DMS153 treated with DMSO at 0.1 percent for 48 hours (cell line): ENCODE measurements around the gene TNFRSF1A.
A peak's percentile ranks its signal among the peaks of the same experiment; 100 is the strongest.
"Not testable (repeated sequence)": the region's sequence is repeated elsewhere in the genome, so short reads cannot be mapped to it uniquely, and the experiment has no call there.

Experiments
- DNase-seq: peaks from one replicate; lab custom pipeline; 2025; ENCODE audit not compliant: unreplicated experiment; lab: John Stamatoyannopoulos, UW

TNFRSF1A gene

DNA sequence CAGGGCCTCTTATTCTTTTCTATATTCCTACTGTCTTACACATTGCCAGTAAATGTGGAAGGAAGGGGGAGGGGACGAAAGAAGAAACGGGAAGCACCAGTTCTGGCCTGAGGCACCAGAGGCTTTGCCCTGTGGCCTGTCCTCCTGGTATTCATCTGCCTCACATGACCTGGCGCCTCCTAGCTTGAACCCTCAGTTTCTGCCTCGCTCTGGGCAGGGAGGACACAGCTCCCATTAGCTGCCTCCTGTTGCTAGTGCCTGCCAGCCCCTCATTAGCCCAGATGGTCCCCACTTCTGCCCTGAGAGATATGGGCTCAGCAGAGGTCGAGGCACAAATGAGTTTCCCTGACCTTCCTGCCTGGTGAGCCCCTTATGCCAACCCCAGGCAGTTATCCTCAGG, 34.3 kb downstream of the TNFRSF1A start:
- no peak for DNase-seq

DNA sequence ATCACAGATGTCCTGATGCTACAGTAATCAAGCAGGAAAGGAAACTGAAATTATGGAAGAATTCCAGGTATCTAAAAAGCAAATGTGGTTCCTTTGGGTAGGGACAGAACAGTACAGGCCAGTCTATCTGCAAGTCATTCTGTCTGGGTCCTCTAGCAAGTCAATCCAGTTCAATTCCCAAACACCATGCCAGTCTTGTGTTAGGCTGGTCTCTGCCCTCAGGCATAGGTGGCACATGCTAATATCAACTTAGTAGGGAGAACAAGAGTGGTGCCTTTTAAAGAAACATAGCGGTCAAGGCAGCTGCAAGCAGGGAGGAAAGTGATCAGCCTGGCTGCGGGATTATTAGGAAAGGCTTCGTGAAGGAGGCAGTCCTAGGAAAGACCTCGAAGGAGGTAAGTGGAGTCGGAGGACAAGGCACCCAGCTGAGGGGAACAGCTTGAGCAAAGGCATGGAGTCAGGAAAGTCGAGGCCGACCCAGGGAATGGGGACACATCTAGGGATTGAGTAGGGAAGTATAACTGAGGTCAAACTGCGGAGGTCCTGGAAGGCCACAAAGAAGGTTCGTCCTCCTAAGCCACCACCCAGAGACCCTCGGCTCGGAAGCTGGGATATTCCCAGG, 35.2 kb downstream of the TNFRSF1A start:
- no peak for DNase-seq

DNA sequence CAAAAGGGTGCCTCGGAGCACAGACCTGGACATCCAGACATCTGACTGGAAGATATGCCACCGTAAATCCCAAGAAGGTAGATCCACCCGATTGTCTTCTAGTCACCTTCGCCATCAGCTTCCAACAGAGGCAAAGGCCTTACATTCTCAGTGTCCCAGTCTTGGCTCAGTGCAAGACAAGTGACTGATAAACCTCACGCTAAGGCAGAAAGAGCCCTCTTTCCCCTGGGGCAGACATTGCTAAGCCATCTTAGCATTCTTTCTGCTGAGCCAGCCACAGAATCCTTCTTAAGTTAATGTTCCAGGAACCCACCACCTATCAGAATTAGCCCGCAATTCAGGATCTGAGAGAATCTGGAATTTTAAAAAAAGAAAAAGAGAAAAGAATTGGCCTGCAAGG, 35.7 kb downstream of the TNFRSF1A start:
- DNase-seq: no peak

DNA sequence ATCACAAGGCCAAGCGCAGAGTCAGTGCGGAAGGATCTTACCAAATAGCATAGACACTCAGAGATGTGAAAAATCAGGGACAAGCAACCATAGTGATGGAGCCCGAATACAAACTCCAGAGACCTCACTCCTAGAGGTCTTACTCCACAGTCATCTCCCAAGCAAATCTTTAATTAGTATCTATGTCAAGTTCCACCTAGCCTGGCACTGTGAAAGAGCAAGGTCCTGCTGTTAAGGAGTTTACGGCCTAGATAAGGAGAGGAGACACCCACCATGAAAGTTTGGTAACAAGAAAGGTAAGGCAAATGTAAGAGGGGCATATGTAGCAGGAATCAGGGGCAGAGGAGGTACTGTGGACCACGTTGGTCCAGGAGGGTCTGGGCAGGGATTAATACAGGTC, 38.8 kb downstream of the TNFRSF1A start:
- DNase-seq: no peak

DNA sequence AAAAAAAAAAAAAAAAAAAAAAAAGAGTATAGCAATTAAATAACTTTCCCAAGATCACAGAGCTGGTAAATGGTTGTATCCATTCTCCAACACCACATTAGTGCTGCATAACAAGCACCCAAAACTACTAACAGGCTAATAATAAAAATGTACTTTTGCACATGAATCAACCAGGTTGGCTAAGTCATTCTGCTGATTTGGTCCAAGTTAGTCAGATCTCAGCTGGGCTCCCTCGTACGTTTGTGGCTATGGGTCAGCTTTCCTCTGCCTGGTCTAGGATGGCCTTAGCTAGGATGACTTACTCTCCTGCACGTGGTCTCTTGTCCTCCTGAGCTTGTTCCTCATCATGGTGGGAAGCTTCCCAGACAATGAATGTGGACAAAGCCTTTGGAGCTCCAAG, 39.3 kb downstream of the TNFRSF1A start:
- no peak for DNase-seq

DNA sequence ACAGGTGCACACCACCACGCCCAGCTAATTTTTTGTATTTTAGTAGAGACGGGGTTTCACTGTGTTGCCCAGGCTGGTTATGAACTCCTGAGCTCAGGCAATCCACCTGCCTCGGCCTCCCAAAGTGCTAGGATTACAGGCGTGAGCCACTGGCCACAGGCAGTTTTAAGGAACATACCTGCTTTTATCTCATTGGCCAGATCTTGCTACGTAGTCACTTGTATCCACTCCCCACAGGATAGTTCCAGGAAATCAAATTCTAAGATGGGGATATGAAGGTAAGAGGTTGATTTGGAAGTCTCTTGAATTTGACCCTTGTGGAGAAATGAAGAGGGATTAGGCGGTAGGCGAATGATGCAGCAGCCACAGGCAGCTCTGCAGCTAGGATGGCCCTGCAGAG, 40.2 kb downstream of the TNFRSF1A start:
- DNase-seq: no peak

DNA sequence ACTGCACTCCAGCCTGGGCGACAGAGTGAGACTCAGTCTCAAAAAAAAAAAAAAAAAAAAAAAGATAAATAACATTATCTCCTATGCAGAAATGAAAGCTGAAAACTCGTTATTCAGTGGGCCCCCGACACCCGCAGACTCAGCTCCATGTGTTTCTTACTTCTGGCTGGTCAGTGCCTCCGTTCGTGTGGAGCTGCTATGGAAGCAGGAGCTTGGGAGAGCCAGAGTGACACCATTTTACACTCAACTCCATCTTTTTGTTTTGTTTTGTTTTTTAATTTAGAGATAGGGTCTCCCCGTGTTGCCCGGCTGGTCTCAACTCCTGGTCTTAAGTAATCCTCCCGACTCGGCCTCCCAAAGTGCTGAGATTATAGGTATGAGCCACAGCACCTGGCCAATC, 44.7 kb downstream of the TNFRSF1A start:
- no peak for DNase-seq

DNA sequence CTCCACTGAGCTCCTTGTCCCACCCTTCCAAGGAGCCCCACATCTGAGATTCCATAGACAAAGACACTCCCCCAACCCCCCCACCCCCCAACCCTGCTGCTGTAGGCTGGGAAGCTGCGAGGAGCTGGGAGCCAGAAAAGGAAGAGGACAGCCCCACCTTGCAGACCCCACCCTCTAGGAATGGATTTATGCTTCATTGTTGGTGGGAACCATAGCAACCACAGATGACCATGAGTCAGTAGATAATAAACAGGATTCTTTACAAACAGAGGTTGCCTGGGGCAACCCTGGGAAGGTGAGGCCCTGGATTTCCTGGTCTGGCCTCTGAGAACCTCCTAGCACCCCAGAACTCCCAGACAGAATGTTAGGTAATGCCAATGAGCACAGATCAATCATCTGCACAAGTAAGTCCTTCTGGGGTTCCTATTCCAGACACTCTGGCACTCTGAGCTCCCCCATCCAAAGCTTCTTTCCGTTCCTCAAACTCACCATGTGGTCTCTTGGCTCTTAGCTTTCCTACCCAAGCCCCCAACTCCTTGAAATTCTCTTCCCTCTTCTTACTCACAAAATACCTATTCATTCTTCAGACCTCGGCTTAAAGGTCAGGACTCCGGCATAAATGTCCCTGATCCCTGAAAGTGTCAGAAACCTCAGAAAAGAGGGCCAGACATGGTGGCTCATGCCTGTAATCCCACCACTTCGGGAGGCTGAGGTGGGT, 46.6 kb downstream of the TNFRSF1A start:
- DNase-seq: peak; percentile 70

DNA sequence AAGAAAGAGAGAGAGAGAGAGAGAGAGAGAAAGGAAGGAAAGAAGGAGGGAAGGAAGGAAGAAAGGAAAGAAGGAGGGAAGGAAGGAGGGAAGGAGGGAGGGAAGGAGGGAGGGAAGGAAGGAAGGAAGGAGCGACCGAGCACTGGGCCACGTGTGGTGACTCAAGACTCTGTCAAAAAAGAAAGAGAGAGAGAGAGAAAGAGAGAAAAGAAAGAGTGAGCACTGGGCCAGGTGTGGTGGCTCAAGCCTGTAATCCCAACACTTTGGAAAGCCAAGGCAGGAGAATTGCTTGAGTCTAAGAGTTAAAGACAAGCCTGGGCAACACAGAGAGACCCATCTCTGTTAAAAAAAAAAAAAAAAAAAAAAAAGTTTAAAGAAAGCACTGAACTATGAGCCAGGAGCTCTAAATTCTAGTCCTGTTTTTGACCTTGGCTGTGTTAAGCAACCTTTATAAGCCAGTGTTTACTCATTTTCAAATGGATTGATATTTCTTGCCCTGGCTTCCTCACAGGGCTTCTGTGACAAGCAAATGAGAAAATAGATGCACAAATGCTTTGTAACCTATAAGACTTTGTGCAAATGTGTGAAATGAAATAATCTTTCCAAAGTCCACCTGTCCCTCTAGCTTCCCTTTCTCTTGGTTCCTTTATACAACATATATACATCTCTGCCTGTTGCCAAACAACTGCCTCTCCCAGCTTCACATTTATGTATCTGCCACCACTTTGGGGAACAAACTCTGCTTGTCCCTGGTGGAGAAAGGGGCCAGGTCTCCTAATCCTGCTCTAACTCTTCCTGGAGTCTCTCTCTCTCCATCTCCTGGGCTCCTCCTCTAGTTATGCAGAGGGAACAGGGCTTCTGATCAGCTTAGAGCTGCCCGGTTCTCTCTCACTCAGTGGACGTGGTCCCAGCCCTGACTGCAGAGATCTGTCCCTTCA, 47.5 kb downstream of the TNFRSF1A start:
- DNase-seq: no peak

DNA sequence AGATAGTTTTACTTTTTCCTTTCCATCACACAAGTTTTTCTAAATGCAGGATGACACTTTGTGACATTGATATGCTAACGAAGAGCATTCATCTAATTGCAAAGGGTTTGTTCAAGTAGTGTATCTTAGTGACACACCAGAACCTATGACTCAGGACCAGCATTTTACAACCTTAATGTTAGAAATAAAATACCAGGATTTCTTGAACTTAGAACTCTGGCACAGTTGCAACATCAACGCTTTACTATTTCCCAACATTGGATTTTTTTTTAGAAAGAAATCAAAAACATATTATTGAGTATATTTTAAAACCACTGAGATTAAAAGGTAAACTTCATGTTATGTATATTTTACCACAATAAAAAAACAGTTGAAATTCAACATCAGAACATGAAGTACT, 49.3 kb downstream of the TNFRSF1A start:
- DNase-seq: no peak

DNA sequence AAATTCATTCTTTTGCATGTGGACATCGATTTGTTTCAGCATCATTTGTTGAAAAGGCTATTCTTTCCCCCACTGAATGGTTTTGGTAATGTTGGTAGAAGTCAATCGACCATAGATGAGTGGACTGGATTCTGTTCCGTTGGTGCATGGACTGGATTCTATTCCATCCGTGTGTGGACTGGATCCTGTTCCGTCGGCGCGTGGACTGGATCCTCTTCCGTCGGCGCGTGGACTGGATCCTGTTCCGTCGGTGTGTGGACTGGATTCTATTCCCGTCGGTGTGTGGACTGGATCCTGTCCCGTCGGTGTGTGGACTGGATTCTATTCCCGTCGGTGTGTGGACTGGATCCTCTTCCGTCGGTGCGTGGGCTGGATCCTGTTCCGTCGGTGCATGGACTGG, 52.0 kb downstream of the TNFRSF1A start:
- DNase-seq: not testable (repeated sequence)

DNA sequence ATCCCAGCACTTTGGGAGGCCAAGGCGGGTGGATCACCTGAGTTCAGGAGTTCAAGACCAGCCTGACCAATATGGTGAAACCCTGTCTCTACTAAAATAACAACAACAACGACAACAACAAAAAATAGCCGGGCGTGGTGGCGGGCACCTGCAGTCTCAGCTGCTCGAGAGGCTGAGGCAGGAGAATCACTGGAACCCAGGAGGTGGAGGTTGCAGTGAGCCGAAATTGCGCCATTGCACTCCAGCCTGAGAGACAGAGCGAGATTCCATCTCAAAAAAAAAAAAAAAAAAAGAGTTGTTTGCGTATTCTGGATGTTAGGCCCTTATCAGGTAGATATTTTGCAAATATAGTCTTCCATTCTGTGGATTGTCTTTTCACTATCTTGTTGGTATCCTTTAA, 52.8 kb downstream of the TNFRSF1A start:
- DNase-seq: not testable (repeated sequence)

DNA sequence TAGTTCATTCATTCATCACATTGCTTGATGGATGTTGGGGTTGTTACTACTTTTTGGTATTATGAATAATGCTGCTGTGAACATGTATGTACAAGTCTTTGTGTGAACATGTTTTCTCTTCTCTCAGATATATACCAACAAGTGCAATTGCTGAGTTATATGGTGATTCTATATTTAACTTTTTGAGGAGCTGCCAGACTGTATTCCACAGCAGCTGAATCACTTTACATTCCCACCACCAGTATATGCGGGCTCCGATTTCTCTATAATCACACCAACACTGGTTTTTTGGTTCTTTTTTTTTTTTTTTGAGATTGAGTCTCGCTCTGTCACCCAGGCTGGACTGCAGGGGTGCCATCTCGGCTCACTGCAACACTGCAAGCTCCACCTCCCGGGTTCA, 53.6 kb downstream of the TNFRSF1A start:
- DNase-seq: no peak

DNA sequence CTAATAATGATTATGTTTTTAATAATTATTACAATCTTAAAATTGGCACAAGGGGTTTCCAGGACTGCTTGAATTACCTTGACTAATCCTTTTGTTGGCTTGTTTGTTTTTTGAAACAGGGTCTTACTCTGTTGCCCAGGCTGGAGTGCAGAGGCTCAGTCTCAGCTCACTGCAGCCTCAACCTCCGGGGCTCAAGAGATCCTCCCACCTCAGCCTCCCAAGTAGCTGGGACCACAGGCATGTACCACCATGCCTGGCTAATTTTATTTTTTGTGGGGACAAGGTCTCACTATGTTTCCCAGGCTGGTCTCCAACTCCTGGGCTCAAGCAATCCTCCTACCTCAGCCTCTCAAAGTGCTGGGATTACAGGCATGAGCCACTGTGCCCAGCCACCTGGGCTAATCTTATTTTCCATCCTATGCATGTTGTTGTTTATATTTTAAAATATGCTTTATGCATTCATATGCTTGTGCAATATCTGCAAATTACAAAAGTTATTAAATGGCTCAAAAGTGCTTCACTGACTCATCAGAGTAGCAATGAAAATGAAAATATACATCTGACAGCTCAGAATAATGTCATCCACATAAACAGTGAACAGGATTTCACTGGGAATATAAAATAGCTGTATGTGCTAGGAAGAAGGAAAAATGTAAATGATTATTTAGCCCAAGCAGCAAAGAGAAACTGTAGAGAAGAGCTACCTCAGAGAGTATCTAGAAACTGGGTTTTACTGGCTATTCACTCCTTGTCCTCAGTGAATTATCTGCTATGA, 56.2 kb downstream of the TNFRSF1A start:
- no peak for DNase-seq

DNA sequence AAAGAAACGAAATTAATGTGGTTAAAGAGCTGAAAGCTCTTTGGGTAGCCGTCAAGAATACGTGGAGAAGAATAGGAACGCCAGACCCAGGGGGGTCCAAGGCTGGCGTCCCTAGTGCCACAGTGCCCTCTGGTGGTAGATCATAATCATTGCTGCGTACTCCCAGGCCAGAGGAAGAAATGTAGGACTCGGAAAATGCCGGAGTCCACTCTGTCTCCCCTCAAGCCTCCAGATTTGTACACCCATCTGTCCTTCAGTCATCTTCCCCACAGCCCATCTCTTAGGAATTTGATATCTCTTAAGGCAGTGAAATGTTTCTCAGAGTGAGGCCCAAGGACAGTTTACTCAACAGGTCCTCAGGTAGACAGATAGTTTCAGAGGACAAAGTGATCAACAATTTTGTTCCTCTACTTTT, 56.8 kb downstream of the TNFRSF1A start:
- peak; percentile 83 for DNase-seq

DNA sequence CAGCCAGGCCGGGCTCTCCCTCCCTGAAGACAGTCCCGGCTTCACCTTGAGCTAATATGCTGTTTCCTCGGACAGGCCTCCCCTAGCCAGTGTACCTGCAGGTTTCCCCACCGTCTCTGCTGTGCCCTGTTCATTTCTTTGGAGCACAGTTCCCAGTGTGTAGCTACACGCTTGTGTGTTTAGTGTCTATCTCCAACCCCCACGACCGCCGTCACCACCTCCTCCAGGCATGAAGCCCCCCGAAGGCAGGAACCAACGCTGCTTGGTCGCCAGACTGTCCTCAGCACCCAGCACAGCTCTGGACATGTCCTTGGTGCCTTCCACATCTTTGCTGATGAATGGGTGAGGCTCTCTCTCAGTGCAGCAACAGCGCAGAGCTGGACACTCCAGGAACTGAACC, 57.6 kb downstream of the TNFRSF1A start:
- no peak for DNase-seq

DNA sequence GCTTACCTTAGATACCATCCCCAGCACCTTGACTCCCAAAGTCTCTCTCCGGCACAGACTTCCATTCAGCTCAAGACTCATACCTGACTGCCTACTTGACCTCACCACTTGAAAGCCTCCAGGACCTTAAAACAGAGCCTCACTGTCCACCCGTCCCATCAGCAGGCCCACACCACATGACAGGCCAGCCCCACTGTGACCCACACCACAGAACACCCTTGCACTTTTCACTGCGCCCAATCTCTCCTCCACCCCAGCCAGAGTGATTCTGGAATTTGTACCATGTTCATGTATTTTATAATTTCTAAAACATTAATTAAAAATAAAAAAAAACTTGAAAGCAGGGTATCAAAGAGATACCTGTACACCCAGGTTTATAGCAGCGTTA, 59.4 kb downstream of the TNFRSF1A start:
- no peak for DNase-seq

DNA sequence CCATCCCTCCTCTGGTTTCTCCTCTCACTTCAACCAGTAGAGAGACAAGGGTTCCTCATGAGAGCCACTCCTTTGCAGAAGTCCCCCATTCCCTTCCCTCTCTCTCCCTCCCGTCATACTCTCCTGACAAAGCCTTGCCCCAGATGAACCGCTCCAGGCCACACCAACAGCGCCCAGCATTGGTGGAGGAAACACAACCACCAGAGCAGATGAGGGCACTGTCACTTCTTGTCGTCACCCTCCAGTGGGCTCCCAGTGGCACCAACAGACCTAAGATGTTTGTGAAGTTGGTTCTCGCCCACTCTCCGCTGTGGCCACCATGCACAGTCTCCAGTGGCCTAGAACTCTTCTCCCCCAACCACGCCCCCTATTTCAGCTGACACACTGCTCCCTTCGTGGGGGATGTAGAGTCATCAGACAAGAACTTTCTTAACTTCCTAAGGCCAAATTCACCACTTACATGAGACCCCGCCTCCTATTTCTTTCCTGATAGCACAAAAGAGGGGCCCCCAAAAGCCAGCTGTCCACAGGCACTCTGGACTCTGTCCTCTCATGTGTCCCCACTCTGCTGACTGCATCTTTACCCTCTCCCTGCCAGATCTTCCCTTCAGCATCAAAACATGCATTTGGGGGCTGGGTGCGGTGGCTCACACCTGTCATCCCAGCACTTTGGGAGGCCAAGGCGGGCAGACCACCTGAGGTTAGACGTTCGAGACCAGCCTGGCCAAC, 60.6 kb downstream of the TNFRSF1A start:
- no peak for DNase-seq

DNA sequence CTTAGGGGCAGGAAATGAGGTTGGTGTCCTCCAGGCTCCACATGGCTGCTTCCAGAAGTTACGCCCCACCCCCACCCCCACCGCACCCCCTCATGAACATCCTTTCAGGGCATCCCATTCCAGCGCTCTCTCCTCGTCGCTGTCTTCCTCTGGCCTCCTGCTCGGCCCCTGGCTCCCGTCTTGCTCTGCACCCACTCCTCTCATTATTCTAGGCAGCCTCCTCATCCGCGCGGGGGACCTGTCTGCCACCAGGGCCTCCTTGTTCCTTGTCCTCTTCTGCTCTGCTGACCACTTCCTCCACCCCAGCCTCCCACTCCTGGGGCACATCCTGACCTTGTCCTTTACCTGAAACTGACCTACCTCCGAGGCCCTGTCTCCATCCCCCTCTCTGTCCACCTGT, 61.2 kb downstream of the TNFRSF1A start:
- DNase-seq: no peak

DNA sequence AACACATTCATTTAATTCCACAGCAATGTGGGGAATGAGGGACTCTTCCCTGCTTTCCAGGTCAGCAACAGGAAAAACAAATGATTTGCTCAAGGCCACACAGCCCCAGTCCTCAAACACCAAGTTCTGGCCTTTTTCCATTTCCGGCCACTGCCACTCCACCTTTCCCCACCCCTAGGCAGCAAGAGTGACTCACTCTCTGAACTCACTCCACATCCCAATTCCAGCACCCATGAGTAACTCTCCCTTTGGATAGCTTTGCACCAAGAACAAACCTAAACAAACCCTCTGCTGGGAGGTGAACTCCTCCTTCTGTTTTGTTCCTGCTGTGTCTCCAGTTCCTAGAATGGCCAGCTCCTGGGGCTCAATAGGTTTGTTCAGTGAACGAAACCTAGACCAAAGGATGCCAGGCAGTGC, 61.8 kb downstream of the TNFRSF1A start:
- no peak for DNase-seq
